Measurements from ENCODE around the gene LDLRAD3.

LDLRAD3 gene

GRCh38 chr11:35905646-35906276, 38.1 kb upstream of the LDLRAD3 start:
- no peaks in the 10 kb centered on the region for H3K27me3 ChIP-seq (ENCODE audit: insufficient read depth, low read length, poor library complexity)
- no peaks in the 10 kb centered on the region for H3K4me1 ChIP-seq (ENCODE audit: insufficient read depth, low read length)
- no peak overlapping the region for H3K4me2 ChIP-seq (ENCODE audit: insufficient read depth, low read length)
- H2AFZ ChIP-seq (ENCODE audit: low read depth, low read length), result no peak overlapping the region
- no peak for TF ChIP-seq EZH2 (IDR thresholded peaks at IDR 0.05; ENCODE audit: borderline replicate concordance, low read depth, low read length, severe bottlenecking)
- TF ChIP-seq, protein P1, sequence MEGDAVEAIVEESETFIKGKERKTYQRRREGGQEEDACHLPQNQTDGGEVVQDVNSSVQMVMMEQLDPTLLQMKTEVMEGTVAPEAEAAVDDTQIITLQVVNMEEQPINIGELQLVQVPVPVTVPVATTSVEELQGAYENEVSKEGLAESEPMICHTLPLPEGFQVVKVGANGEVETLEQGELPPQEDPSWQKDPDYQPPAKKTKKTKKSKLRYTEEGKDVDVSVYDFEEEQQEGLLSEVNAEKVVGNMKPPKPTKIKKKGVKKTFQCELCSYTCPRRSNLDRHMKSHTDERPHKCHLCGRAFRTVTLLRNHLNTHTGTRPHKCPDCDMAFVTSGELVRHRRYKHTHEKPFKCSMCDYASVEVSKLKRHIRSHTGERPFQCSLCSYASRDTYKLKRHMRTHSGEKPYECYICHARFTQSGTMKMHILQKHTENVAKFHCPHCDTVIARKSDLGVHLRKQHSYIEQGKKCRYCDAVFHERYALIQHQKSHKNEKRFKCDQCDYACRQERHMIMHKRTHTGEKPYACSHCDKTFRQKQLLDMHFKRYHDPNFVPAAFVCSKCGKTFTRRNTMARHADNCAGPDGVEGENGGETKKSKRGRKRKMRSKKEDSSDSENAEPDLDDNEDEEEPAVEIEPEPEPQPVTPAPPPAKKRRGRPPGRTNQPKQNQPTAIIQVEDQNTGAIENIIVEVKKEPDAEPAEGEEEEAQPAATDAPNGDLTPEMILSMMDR (IDR thresholded peaks at IDR 0.05; ENCODE audit: borderline replicate concordance, extremely low read depth, low read length, poor library complexity, severe bottlenecking), result no peak
- H4K20me1 ChIP-seq (ENCODE audit: insufficient read depth, low read length), result no peaks in the 10 kb centered on the region
- H3K27ac ChIP-seq (ENCODE audit: low read length), result no peak overlapping the region
- no peak for DNase-seq
- H3K4me3 ChIP-seq (ENCODE audit: low read depth in 1 of 2, low read length in 2 of 2), result no peak overlapping the region
- no peak for ATAC-seq (ENCODE audit: insufficient read depth, low read depth)
- H3K9ac ChIP-seq (ENCODE audit: low read depth, low read length), result no peak overlapping the region
- H3K36me3 ChIP-seq (ENCODE audit: insufficient read depth, low read length), result no peaks in the 10 kb centered on the region
- no peaks in the 10 kb centered on the region for H3K79me2 ChIP-seq (ENCODE audit: insufficient read depth, low read length)
- peaks cover 10% of the 10 kb centered on the region for H3K9me3 ChIP-seq (ENCODE audit: insufficient read depth, low read length, severe bottlenecking)

DNA sequence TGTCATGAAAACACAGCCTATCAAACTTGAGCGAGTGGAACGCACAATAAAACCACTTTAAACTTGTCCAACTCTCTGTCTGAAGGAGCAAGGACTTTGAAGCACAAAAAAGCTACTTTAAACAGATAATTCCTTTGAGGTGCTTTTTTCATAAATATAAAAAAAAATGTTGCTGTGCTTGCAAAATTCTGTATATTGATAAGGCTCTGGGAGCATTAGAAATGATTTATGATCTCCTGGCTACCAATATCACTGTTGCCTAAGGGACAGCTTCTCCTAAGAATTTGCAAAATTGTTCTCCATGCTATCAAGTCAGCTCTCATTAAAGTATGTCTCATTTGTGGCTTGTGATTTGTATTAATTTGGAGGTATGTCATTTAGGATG, 37.6 kb upstream of the LDLRAD3 start:
- no peak overlapping the region for H3K4me3 ChIP-seq (ENCODE audit: low read depth in 1 of 2, low read length in 2 of 2)
- no peaks in the 10 kb centered on the region for H3K4me1 ChIP-seq (ENCODE audit: insufficient read depth, low read length)
- no peak overlapping the region for H3K9ac ChIP-seq (ENCODE audit: low read depth, low read length)
- DNase-seq (no peak), ATAC-seq (ENCODE audit: insufficient read depth, low read depth) (no peak)
- TF ChIP-seq EZH2 (IDR thresholded peaks at IDR 0.05; ENCODE audit: borderline replicate concordance, low read depth, low read length, severe bottlenecking), result no peak
- TF ChIP-seq, protein P1 (IDR thresholded peaks at IDR 0.05; ENCODE audit: borderline replicate concordance, extremely low read depth, low read length, poor library complexity, severe bottlenecking), result no peak
- no peaks in the 10 kb centered on the region for H3K27me3 ChIP-seq (ENCODE audit: insufficient read depth, low read length, poor library complexity)
- peaks cover 10% of the 10 kb centered on the region for H3K9me3 ChIP-seq (ENCODE audit: insufficient read depth, low read length, severe bottlenecking)
- no peaks in the 10 kb centered on the region for H3K36me3 ChIP-seq (ENCODE audit: insufficient read depth, low read length)
- no peak overlapping the region for H3K27ac ChIP-seq (ENCODE audit: low read length)
- H3K4me2 ChIP-seq (ENCODE audit: insufficient read depth, low read length), result no peak overlapping the region
- no peaks in the 10 kb centered on the region for H3K79me2 ChIP-seq (ENCODE audit: insufficient read depth, low read length)
- no peak overlapping the region for H2AFZ ChIP-seq (ENCODE audit: low read depth, low read length)
- H4K20me1 ChIP-seq (ENCODE audit: insufficient read depth, low read length), result no peaks in the 10 kb centered on the region

GRCh38 chr11:35906681-35907080, 37.2 kb upstream of the LDLRAD3 start:
- Histone ChIP-seq H3K9me3 (ENCODE audit: insufficient read depth, low read length, severe bottlenecking) (peaks cover 10% of the 10 kb centered on the region), H3K9ac (ENCODE audit: low read depth, low read length) (no peak overlapping the region), H2AFZ (ENCODE audit: low read depth, low read length) (no peak overlapping the region), H3K27me3 (ENCODE audit: insufficient read depth, low read length, poor library complexity) (no peaks in the 10 kb centered on the region), H3K4me1 (ENCODE audit: insufficient read depth, low read length) (no peaks in the 10 kb centered on the region), H3K27ac (ENCODE audit: low read length) (no peak overlapping the region), H4K20me1 (ENCODE audit: insufficient read depth, low read length) (no peaks in the 10 kb centered on the region), H3K79me2 (ENCODE audit: insufficient read depth, low read length) (no peaks in the 10 kb centered on the region), H3K4me2 (ENCODE audit: insufficient read depth, low read length) (no peak overlapping the region), H3K4me3 (ENCODE audit: low read depth in 1 of 2, low read length in 2 of 2) (no peak overlapping the region), H3K36me3 (ENCODE audit: insufficient read depth, low read length) (no peaks in the 10 kb centered on the region)
- no peak for TF ChIP-seq EZH2 (IDR thresholded peaks at IDR 0.05; ENCODE audit: borderline replicate concordance, low read depth, low read length, severe bottlenecking)
- TF ChIP-seq, protein P1 (IDR thresholded peaks at IDR 0.05; ENCODE audit: borderline replicate concordance, extremely low read depth, low read length, poor library complexity, severe bottlenecking), result no peak
- no peak for ATAC-seq (ENCODE audit: insufficient read depth, low read depth)
- no peak for DNase-seq

Measured in DND-41 (cell line).